Activated CD8-positive, alpha-beta memory T cell treated with anti-CD3 and anti-CD28 coated beads, Interleukin-2, amount 10 ng/mL, durations not matched to agents 7 days and 5 days (primary cell): ENCODE measurements around the gene GATAD2A. TPM values are rescaled to one million over a fixed set of nuclear protein-coding genes. Genes with fewer than 3 reads are reported as not detected.
"Not testable (repeated sequence)": the region's sequence is repeated elsewhere in the genome, so short reads cannot be mapped to it uniquely, and the experiment has no call there.

Source experiments
- ATAC-seq: fragments of 150-1000 bp; cut with Tn5 transposase; one replicate; pipeline ENCODE4 v1.10.0; 2021; ENCODE audit warnings: moderate library complexity
- CTCF ChIA-PET: fragments of 350-600 bp; sonication (Branson Sonifier 250); formaldehyde crosslinking; loops from one replicate; lab custom pipeline; 2021; ENCODE audit warnings: antibody characterized with exemption; lab: Charles Lee
- DNase-seq: peaks from one replicate; pipeline ENCODE4 v3.0.0-alpha.2; 2020
- H3K27ac Mint-ChIP-seq: one replicate; pipeline ENCODE4 v1.8.0; 2021; ENCODE audit warnings: mild to moderate bottlenecking, mixed read lengths
- H3K27me3 Mint-ChIP-seq: one replicate; pipeline ENCODE4 v1.8.0; 2021; ENCODE audit warnings: mixed read lengths
- H3K36me3 Mint-ChIP-seq: one replicate; pipeline ENCODE4 v1.8.0; 2021; ENCODE audit warnings: mild to moderate bottlenecking, mixed read lengths
- H3K4me1 Mint-ChIP-seq: one replicate; pipeline ENCODE4 v1.8.0; 2021; ENCODE audit warnings: mixed read lengths
- H3K4me3 Mint-ChIP-seq: one replicate; pipeline ENCODE4 v1.8.0; 2021; ENCODE audit warnings: mild to moderate bottlenecking, moderate library complexity, mixed read lengths
- H3K9me3 Mint-ChIP-seq: one replicate; pipeline ENCODE4 v1.8.0; 2022; ENCODE audit warnings: low read depth, mixed read lengths
- total RNA-seq, 2 experiments: library from RNA; stranded (reverse); gene quantifications; one replicate each; pipeline ENCODE4 v1.2.3, GENCODE V29; 2021

GATAD2A gene
- total RNA-seq, 2 experiments from 2014 or later = 159 to 161 TPM

GRCh38 chr19:19460761-19461265 lies 55.3 kb downstream of the GATAD2A start:
- no peaks in the 10 kb centered on the region for H3K9me3 Mint-ChIP-seq
- CTCF ChIA-PET = interaction anchor here (0.9 to 3.1 kb wide), 5 partner anchors 12 to 68 kb away, joined by 3 to 15 read pairs (median 9); partner anchors contain the start of gene GATAD2A
- H3K27me3 Mint-ChIP-seq = no peaks in the 10 kb centered on the region
- DNase-seq = peak; percentile 82
- peaks cover 77% of the 10 kb centered on the region for H3K4me1 Mint-ChIP-seq
- H3K36me3 Mint-ChIP-seq = peaks cover 26% of the 10 kb centered on the region
- ATAC-seq = peak; percentile 74
- peak overlapping the region; percentile 68 for H3K4me3 Mint-ChIP-seq
- peak overlapping the region; percentile 90 for H3K27ac Mint-ChIP-seq

DNA sequence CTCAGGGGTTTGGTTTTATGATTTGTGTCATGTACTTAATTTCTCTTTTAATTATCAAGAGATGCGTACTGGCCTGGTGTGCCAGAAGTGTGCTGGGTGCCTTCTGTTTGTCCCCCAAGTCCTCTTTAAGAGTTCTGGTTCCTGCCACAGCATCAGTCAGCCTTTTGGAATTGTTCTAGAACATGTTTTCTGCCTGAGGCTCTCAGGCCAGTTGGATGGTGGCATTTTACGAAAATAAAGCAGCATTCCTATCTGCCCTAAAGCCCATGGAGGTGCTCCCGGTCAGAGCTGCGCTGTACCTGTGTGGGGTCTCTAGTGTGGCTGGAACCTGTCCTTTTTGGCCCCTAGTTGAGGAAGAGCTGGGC lies 55.8 kb downstream of the GATAD2A start:
- CTCF ChIA-PET = interaction anchor here (2.3 to 2.5 kb wide), 3 partner anchors 11 to 56 kb away, joined by 6 to 10 read pairs (median 9); partner anchors contain the start of gene GATAD2A
- Mint-ChIP-seq H3K27ac (peak overlapping the region; percentile 90), H3K4me3 (peak overlapping the region; percentile 68), H3K36me3 (peaks cover 29% of the 10 kb centered on the region), H3K9me3 (peaks cover 3% of the 10 kb centered on the region), H3K27me3 (no peaks in the 10 kb centered on the region), H3K4me1 (peaks cover 80% of the 10 kb centered on the region)
- ATAC-seq = no peak
- DNase-seq = no peak

DNA sequence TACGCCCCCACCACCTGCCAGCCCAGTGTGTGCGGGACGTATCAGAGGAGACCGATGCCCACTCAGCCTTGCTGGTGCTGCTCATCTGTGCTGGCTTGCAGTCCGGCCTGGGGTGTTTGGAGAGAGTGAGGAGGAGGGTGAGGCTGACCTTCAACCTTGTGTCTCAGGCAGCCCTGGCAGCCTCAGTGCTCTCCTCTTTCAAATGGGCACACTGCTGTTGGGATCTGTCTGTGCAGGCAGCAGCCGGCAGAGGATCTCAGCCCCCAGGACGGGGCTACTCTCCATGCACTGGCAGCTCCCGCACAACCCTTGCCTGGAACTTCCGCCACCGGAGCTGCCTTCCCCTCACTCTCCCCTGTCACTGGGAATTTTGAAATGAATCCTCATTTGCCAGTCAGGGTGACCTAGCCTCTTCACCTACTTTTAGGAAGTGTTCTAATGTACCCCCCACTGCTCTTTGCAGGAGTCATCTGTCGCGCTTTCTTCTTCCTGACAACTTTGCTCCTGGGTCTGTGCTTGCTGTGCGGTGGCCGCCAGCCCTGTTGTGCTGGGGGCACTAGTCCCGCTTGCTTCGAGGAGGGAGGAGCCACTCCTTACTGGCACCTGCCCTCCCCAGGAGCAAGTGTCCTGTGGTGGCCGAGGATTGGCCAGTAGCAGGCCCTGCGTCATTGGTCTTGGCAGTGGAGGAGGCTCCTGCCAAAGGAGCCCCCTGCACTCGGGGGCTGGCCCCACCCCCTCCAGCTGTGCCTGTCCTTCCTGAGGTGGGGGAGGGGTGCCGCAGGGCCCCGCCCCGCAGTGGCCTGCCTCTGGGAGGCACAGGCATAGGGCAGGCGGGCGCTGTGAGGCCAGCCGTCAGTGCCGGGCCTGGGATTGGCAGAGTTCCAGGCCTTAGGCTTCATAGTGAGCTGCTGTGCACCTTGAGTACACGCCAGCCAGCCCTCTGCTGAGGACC lies 56.5 kb downstream of the GATAD2A start:
- CTCF ChIA-PET = interaction anchor here (0.5 to 2.4 kb wide), 3 partner anchors 17 to 56 kb away, joined by 3 to 10 read pairs (median 9); partner anchors contain the start of gene GATAD2A
- no peaks in the 10 kb centered on the region for H3K27me3 Mint-ChIP-seq
- DNase-seq = no peak
- peak overlapping the region; percentile 90 for H3K27ac Mint-ChIP-seq
- peaks cover 4% of the 10 kb centered on the region for H3K9me3 Mint-ChIP-seq
- H3K36me3 Mint-ChIP-seq = peaks cover 34% of the 10 kb centered on the region
- ATAC-seq = no peak
- peaks cover 75% of the 10 kb centered on the region for H3K4me1 Mint-ChIP-seq
- H3K4me3 Mint-ChIP-seq = peak overlapping the region; percentile 68

- Mint-ChIP-seq H3K4me3 (no peak overlapping the region), H3K4me1 (peaks cover 64% of the 10 kb centered on the region), H3K9me3 (peaks cover 18% of the 10 kb centered on the region), H3K27me3 (no peaks in the 10 kb centered on the region), H3K27ac (peak overlapping the region; percentile 16), H3K36me3 (peaks cover 50% of the 10 kb centered on the region)
- DNase-seq = no peak
- CTCF ChIA-PET = no interaction called here
- no peak for ATAC-seq
Measured at GRCh38 chr19:19463348-19464117, 58.1 kb downstream of the GATAD2A start.

DNA sequence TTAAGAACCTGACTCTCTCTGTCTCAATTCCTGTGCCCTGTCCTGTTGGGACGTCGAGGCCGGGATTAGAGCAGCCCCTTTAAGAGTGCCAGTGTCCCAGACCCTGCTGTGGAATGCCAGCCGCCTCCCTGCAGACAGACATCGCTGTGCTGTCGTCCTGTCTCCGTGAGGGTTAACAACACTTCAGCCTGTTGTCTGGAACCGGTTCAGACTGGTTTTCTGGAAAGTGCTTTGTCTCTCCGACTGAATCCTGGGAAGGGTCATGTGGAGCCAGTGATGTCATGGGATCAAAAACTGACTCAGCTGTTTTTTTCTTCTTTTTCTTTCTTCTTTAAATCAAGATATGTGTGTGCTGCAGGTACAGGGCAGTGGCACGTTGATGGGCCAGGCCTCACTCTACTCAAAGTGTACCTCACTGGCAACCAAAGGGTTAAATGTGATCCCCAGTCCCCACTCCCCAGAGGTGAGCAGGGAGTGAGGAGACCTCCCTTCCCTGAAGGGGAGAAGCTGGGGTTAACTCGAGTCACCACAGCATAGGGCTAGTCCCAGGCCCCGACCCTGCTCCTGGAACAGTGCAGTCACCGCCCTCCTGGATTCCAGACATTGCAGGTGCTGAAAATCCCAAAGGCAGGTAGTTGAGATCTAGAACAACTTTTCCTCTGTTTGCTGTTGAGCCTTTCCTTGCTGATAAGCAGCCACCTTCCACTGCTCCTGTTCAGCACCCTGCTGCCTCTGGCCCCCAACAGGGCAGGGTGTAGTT lies 59.0 kb downstream of the GATAD2A start:
- Mint-ChIP-seq H3K27me3 (no peaks in the 10 kb centered on the region), H3K9me3 (peaks cover 21% of the 10 kb centered on the region), H3K36me3 (peaks cover 53% of the 10 kb centered on the region), H3K27ac (peak overlapping the region; percentile 40), H3K4me1 (peaks cover 59% of the 10 kb centered on the region), H3K4me3 (no peak overlapping the region)
- DNase-seq = no peak
- CTCF ChIA-PET = no interaction called here
- ATAC-seq = no peak

DNA sequence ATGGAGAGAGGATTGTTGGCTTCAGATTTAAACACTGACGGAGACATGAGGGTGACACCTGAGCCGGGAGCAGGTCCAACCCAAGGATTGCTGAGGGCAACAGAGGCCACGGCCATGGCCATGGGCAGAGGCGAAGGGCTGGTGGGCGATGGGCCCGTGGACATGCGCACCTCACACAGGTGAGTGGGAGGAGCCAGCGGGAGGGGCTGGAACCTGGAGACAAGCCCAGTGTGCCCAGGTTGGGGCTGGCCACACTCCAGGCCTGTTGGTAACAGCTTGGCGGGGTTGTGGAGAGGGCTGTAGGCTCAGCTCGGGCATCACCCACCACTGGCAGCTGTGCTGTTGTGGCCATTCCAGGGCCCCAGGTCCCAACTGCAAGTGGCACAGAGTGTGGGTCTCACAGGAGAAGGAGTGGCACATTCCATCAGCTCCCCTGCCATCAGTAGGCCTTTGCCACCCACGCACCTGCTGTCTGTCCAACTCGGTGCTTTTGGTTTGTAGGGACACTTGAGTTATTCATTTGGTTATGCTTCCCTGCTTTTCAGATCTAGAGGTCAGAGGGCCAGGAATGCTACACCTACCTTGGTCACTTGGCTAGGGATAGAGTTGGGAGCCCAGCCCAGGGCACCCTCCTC lies 60.1 kb downstream of the GATAD2A start:
- CTCF ChIA-PET = interaction anchor here (3.5 kb wide), 1 partner anchor 24 kb away, joined by 19 read pairs; no protein-coding TSS in a partner anchor
- Mint-ChIP-seq H3K4me3 (no peak overlapping the region), H3K9me3 (peaks cover 21% of the 10 kb centered on the region), H3K4me1 (peaks cover 53% of the 10 kb centered on the region), H3K27ac (no peak overlapping the region), H3K27me3 (no peaks in the 10 kb centered on the region), H3K36me3 (peaks cover 59% of the 10 kb centered on the region)
- DNase-seq (no peak), ATAC-seq (no peak)

DNA sequence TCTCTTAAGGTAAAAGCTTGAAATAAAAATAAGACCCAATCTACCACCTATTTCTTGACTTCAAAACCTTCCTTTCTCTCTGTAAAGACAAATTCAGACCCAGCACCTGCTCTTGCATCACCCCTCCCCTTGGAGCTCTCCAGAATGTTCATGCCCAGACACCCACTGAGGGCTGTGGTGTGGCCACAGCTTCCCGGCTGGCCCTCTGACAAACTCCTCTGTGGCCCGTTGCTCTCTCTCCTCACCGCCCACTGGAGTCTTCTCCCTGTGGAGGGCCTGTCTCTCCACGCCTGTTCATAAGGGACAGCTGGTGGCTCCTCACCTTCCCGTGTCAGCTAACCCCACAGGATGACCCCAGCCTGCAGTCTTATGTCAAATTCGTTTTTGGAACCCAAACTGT lies 60.7 kb downstream of the GATAD2A start:
- peaks cover 51% of the 10 kb centered on the region for H3K4me1 Mint-ChIP-seq
- H3K9me3 Mint-ChIP-seq = peaks cover 21% of the 10 kb centered on the region
- CTCF ChIA-PET = interaction anchor here (3.5 kb wide), 1 partner anchor 23 kb away, joined by 19 read pairs; no protein-coding TSS in a partner anchor
- H3K27ac Mint-ChIP-seq = no peak overlapping the region
- ATAC-seq = no peak
- no peak overlapping the region for H3K4me3 Mint-ChIP-seq
- no peaks in the 10 kb centered on the region for H3K27me3 Mint-ChIP-seq
- no peak for DNase-seq
- H3K36me3 Mint-ChIP-seq = peaks cover 65% of the 10 kb centered on the region

- Mint-ChIP-seq H3K4me1 (peaks cover 53% of the 10 kb centered on the region), H3K27me3 (no peaks in the 10 kb centered on the region), H3K4me3 (no peak overlapping the region), H3K9me3 (peaks cover 21% of the 10 kb centered on the region), H3K27ac (peak overlapping the region; percentile 36), H3K36me3 (peaks cover 75% of the 10 kb centered on the region)
- ATAC-seq = no peak
- CTCF ChIA-PET = interaction anchor here (3.5 kb wide), 1 partner anchor 21 kb away, joined by 19 read pairs; no protein-coding TSS in a partner anchor
- no peak for DNase-seq
Measured at GRCh38 chr19:19468424-19469050, 63.1 kb downstream of the GATAD2A start.

GRCh38 chr19:19470579-19470978 lies 65.1 kb downstream of the GATAD2A start:
- Mint-ChIP-seq H3K4me1 (peaks cover 62% of the 10 kb centered on the region), H3K36me3 (peaks cover 71% of the 10 kb centered on the region)
- CTCF ChIA-PET = interaction anchor here (0.7 kb wide), 1 partner anchor 1643 kb away, joined by 3 read pairs; no protein-coding TSS in a partner anchor

GRCh38 chr19:19471682-19472081 lies 66.2 kb downstream of the GATAD2A start:
- H3K4me1 Mint-ChIP-seq = peaks cover 64% of the 10 kb centered on the region
- no peaks in the 10 kb centered on the region for H3K27me3 Mint-ChIP-seq
- H3K9me3 Mint-ChIP-seq = peaks cover 16% of the 10 kb centered on the region
- ATAC-seq (no peak), DNase-seq (no peak)
- CTCF ChIA-PET = interaction anchor here (1.1 to 2.0 kb wide), 2 partner anchors 12 to 20 kb away, joined by 4 to 6 read pairs; no protein-coding TSS in a partner anchor
- H3K4me3 Mint-ChIP-seq = no peak overlapping the region
- peaks cover 62% of the 10 kb centered on the region for H3K36me3 Mint-ChIP-seq
- H3K27ac Mint-ChIP-seq = peak overlapping the region; percentile 44

More at GRCh38 chr19:19470579-19470978, 65.1 kb downstream of the GATAD2A start:
- H3K9me3 Mint-ChIP-seq = peaks cover 21% of the 10 kb centered on the region
- H3K4me3 Mint-ChIP-seq = no peak overlapping the region
- peak overlapping the region; percentile 50 for H3K27ac Mint-ChIP-seq
- DNase-seq (no peak), ATAC-seq (no peak)
- H3K27me3 Mint-ChIP-seq = no peaks in the 10 kb centered on the region

DNA sequence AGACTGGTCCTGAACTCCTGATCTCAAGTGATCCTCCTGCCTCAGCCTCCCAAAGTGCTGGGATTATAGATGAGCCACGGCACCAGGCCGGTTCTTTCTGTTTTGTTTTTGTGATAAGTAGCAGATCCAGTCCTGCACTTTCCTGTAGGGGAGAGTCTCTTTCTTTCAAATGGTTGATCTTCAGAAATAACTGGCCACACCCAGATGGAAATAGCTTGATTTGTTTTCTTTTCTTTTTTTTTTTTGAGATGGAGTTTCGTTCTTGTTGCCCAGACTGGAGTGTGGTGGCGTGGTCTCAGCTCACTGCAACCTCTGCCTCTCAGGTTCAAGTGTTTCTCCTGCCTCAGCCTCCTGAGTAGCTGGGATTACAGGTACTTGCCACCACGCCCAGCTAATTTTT lies 66.6 kb downstream of the GATAD2A start:
- CTCF ChIA-PET = interaction anchor here (1.1 to 2.0 kb wide), 2 partner anchors 12 to 21 kb away, joined by 4 to 6 read pairs; no protein-coding TSS in a partner anchor
- Mint-ChIP-seq H3K27ac (peak overlapping the region; percentile 44), H3K4me1 (peaks cover 68% of the 10 kb centered on the region), H3K36me3 (peaks cover 58% of the 10 kb centered on the region), H3K9me3 (peaks cover 16% of the 10 kb centered on the region)
- DNase-seq, H3K4me3 Mint-ChIP-seq, ATAC-seq, H3K27me3 Mint-ChIP-seq: not testable (repeated sequence)
